SU-DHL-6 (cell line): ENCODE data around the gene FRZB.
A peak's percentile ranks its signal among the peaks of the same experiment; 100 is the strongest.

Source experiments
- H2AFZ ChIP-seq: fragments of 200-600 bp; sonication (generic); 2 replicates; pipeline ENCODE4 v1.6.1; 2014; ENCODE audit warnings: low read depth, mild to moderate bottlenecking, moderate library complexity, mixed read lengths, antibody characterized with exemption, low read length; ENCODE audit not compliant: severe bottlenecking
- H3F3A ChIP-seq: fragments of 200-600 bp; shearing (Covaris generic); 2 replicates; pipeline ENCODE4 v1.6.0; 2016; ENCODE audit warnings: antibody characterized with exemption, mild to moderate bottlenecking; ENCODE audit not compliant: insufficient read depth
- H3K27ac ChIP-seq: fragments of 200-600 bp; sonication (generic); 2 replicates; pipeline ENCODE4 v1.5.1; 2016; ENCODE audit warnings: low read depth, mild to moderate bottlenecking, low read length, moderate library complexity, mixed read lengths
- H3K27me3 ChIP-seq: fragments of 200-600 bp; sonication (generic), shearing (Covaris generic); 2 replicates; pipeline ENCODE4 v1.6.0; 2014; ENCODE audit warnings: mild to moderate bottlenecking, low read length
- H3K36me3 ChIP-seq: fragments of 200-600 bp; sonication (generic); 2 replicates; pipeline ENCODE4 v1.6.1; 2014; ENCODE audit warnings: mild to moderate bottlenecking, low read length, mixed read lengths
- H3K4me2 ChIP-seq: fragments of 300-600, 200-600 bp; shearing (Covaris generic), sonication (generic); 2 replicates; pipeline ENCODE4 v1.6.0; 2014; ENCODE audit warnings: low read length, low read depth, mild to moderate bottlenecking; ENCODE audit not compliant: poor library complexity, severe bottlenecking
- H3K4me3 ChIP-seq: fragments of 200-600 bp; sonication (generic); 2 replicates; pipeline ENCODE4 v1.5.1; 2014; ENCODE audit warnings: antibody characterized with exemption, low read length, mild to moderate bottlenecking, mixed read lengths; ENCODE audit not compliant: insufficient read depth, poor library complexity, severe bottlenecking
- H3K79me2 ChIP-seq: fragments of 200-600 bp; sonication (generic); 2 replicates; pipeline ENCODE4 v1.6.1; 2014; ENCODE audit warnings: mild to moderate bottlenecking, low read length, moderate library complexity; ENCODE audit not compliant: insufficient read depth
- H3K9ac ChIP-seq: fragments of 200-600 bp; sonication (generic); 2 replicates; pipeline ENCODE4 v1.7.0; 2014; ENCODE audit warnings: mild to moderate bottlenecking, low read length
- H3K9me2 ChIP-seq: fragments of 200-600 bp; sonication (generic); replicated peaks from 2 replicates; pipeline ENCODE4 v1.6.1; 2014; ENCODE audit warnings: low read length; ENCODE audit not compliant: insufficient read depth
- H3K9me3 ChIP-seq: fragments of 200-600 bp; sonication (generic); 2 replicates; pipeline ENCODE4 v1.6.1; 2014; ENCODE audit warnings: low read length, mixed read lengths; ENCODE audit not compliant: insufficient read depth
- H4K20me1 ChIP-seq: fragments of 200-600 bp; sonication (generic); 2 replicates; pipeline ENCODE4 v1.6.1; 2014; ENCODE audit warnings: low read depth, mild to moderate bottlenecking, antibody characterized with exemption, low read length, moderate library complexity, mixed read lengths
- EZH2phosphoT487 ChIP-seq: fragments of 200-600 bp; sonication (generic), shearing (Covaris generic); conservative IDR thresholded peaks from 2 replicates; pipeline ENCODE4 v1.6.1; 2018; ENCODE audit warnings: mild to moderate bottlenecking, antibody characterized with exemption, low read length, moderate library complexity, mixed read lengths
- TF ChIP-seq, protein P1 (sequence below): fragments of 200-600 bp; sonication (generic); IDR thresholded peaks from one replicate; pipeline ENCODE4 v1.5.1; 2017; ENCODE audit warnings: antibody characterized with exemption, mild to moderate bottlenecking, low read length, moderate library complexity; ENCODE audit not compliant: insufficient read depth, poor library complexity, severe bottlenecking

Gene FRZB

DNA sequence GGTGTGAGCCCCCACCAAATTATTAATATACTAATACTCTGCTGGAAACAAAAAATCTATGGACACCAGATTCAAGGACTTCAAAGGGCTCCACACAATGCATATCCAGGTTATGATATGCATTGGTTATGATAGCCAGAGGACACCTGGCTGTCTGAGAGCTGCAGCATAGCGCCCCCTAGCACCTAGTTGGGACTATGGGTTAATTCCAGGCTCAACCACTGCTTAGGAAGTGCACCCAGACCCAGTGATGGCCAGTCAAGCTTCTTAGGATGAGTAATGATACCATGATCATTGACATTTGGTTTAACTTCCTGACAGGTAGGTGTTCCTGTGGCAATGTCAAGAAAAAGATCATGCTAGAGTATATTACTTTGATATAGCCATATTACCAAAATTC, 3.8 kb upstream of the FRZB start:
- H3K79me2 ChIP-seq: no peaks in the 10 kb centered on the region
- H4K20me1 ChIP-seq: no peaks in the 10 kb centered on the region

DNA sequence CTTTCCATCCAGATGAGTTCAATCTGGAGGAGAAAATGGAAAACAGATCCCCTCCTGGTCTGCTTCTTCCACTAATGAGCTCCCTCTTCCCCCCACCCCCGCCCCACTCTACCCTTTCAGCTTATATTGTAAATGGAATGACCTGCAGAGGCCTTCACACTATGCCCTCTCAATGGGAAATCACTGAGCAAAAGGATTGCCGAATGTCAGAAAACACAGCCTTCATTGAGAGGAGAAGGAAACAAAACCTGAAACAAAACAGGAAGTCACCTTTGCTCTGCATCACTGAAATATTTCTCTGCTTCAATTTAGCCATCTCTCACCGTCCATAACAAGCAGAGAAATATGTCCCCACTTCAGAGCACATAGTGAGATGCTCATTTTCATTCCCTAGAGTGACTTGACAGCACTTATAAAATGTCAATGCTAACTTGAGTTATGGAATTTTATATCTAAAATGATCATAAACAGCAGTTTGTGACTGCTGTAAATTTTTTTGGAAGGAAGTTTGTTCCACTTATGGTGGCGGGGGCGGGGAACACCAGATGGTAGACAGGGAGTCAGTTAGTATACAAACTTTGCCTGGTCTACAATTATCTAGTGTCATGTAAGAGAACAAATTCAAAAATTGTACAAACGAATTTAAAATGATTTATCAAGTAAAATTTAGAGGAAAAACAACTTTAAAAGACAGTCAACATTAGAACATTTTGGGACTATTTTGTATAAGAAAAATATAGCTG, 1.8 kb upstream of the FRZB start:
- H3K9me3 ChIP-seq: no peaks in the 10 kb centered on the region
- H4K20me1 ChIP-seq: no peaks in the 10 kb centered on the region
- no peak overlapping the region for H3K27ac ChIP-seq
- no peak overlapping the region for H3K4me3 ChIP-seq
- H3K4me2 ChIP-seq: peak overlapping the region; percentile 14
- H3K36me3 ChIP-seq: no peaks in the 10 kb centered on the region
- H3K27me3 ChIP-seq: no peaks in the 10 kb centered on the region
- TF ChIP-seq, protein P1, sequence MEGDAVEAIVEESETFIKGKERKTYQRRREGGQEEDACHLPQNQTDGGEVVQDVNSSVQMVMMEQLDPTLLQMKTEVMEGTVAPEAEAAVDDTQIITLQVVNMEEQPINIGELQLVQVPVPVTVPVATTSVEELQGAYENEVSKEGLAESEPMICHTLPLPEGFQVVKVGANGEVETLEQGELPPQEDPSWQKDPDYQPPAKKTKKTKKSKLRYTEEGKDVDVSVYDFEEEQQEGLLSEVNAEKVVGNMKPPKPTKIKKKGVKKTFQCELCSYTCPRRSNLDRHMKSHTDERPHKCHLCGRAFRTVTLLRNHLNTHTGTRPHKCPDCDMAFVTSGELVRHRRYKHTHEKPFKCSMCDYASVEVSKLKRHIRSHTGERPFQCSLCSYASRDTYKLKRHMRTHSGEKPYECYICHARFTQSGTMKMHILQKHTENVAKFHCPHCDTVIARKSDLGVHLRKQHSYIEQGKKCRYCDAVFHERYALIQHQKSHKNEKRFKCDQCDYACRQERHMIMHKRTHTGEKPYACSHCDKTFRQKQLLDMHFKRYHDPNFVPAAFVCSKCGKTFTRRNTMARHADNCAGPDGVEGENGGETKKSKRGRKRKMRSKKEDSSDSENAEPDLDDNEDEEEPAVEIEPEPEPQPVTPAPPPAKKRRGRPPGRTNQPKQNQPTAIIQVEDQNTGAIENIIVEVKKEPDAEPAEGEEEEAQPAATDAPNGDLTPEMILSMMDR: no peak
- no peak for TF ChIP-seq EZH2phosphoT487
- H2AFZ ChIP-seq: peak overlapping the region; percentile 65
- H3K9me2 ChIP-seq: no peaks in the 10 kb centered on the region
- no peaks in the 10 kb centered on the region for H3F3A ChIP-seq
- no peaks in the 10 kb centered on the region for H3K79me2 ChIP-seq
- no peak overlapping the region for H3K9ac ChIP-seq

More for the DNA sequence above, 3.8 kb upstream of the FRZB start:
- no peaks in the 10 kb centered on the region for H3K9me2 ChIP-seq
- H3K9me3 ChIP-seq: no peaks in the 10 kb centered on the region
- H3K36me3 ChIP-seq: no peaks in the 10 kb centered on the region
- H3K9ac ChIP-seq: no peak overlapping the region
- no peak for TF ChIP-seq EZH2phosphoT487
- TF ChIP-seq, protein P1: peak; percentile 19
- H3F3A ChIP-seq: no peaks in the 10 kb centered on the region
- no peak overlapping the region for H3K27ac ChIP-seq
- H3K4me3 ChIP-seq: no peak overlapping the region
- H3K4me2 ChIP-seq: no peak overlapping the region
- H2AFZ ChIP-seq: no peak overlapping the region
- H3K27me3 ChIP-seq: no peaks in the 10 kb centered on the region

DNA sequence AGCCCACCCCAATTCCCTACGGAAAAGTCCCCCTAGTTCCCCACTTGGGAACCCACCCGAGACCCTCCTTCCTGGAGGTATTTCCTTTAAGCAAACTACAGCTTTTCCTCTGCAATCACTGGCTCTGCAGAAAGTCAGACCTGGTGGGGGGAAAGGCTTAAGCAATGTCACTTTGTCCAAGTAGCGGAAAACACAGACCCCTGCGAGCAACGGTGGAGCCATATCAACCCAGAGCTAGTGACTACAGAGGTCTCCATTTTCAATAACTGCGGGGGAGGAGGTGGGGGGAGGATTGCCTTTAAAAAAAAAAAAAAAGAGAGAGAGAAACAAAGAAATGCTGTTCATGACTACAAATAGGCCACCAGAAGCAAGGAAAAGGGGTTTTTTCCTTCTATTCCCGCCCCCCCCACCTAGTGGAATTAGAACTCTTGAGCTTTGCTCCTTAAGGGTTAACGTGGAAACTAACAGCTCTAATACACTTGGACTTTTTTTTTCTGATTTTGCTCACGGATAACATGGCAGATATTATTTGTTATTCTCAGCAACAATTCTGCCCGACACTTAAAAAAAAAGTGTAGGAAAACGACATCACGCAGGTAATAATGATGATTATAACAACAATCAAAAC, 1.1 kb upstream of the FRZB start:
- H3K9ac ChIP-seq: no peak overlapping the region
- H3K4me2 ChIP-seq: no peak overlapping the region
- H3K27me3 ChIP-seq: no peaks in the 10 kb centered on the region
- H3K4me3 ChIP-seq: no peak overlapping the region
- H3F3A ChIP-seq: no peaks in the 10 kb centered on the region
- H3K27ac ChIP-seq: no peak overlapping the region
- no peaks in the 10 kb centered on the region for H3K9me2 ChIP-seq
- H3K9me3 ChIP-seq: no peaks in the 10 kb centered on the region
- TF ChIP-seq EZH2phosphoT487: no peak
- TF ChIP-seq, protein P1: no peak
- no peaks in the 10 kb centered on the region for H3K79me2 ChIP-seq
- no peaks in the 10 kb centered on the region for H4K20me1 ChIP-seq
- H3K36me3 ChIP-seq: no peaks in the 10 kb centered on the region
- no peak overlapping the region for H2AFZ ChIP-seq
